ENCODE measurements around the gene CC2D2A. TPM values are rescaled to one million over a fixed set of nuclear protein-coding genes. Genes with fewer than 3 reads are reported as not detected.

The CC2D2A gene
- total and polyA plus RNA-seq, 10 of the 15 experiments (the other 5 are each of a cell fraction or from before 2014, with no cell fraction given): 0.04 to 1.1 (median 0.26) TPM

DNA sequence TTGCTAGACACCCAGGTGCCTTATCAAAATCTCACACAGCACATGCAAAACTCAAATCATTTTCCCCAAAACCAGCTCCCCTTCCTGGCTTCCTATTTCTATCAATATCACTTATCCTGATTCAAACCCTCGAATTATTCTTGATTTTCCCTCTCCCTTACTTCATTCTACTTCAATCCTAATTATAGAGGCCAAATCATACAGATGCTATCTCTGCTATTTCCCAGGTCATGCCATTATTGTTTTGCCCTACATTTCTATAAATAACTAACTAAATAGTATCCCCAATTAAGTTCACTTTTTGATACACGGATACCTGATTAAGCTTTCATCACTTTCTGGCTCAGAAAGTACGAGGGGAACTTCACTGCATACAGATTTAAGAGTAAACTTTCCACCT is 123.1 kb downstream of the CC2D2A start:
- no peak overlapping the region for H2AFZ ChIP-seq (ENCODE audit: control insufficient read depth, low read depth, low read length)
- WGBS (ENCODE audit: insufficient coverage, insufficient replicate concordance, low lambda C conversion rate, missing lambda C conversion rate): 48% methylated on average over 3 of the region's 3 CpGs
- no peaks in the 10 kb centered on the region for H3K36me3 ChIP-seq (ENCODE audit: control insufficient read depth in 2 of 2, insufficient read depth in 2 of 2, low read length in 1 of 2)
- in situ Hi-C loops (cut with MboI): no loop called here
- H3K4me3 ChIP-seq: no peak overlapping the region
- CTCF ChIA-PET: no interaction called here
- SMC1A ChIA-PET (ENCODE audit: uncharacterized antibody, unreplicated experiment): no interaction called here
- POLR2A ChIA-PET: no interaction called here
- FAIRE-seq: no peak
- H3K4me2 ChIP-seq (ENCODE audit: control insufficient read depth, insufficient read depth): no peak overlapping the region
- intact Hi-C loops (cut with micrococcal nuclease; ENCODE audit: unreplicated experiment): no loop called here
- no peak for DNase-seq (ENCODE audit: low read depth, low spot score)
- H3K27me3 ChIP-seq (replicated peaks in 1 of 2; ENCODE audit: control insufficient read depth in 2 of 2, insufficient read depth in 2 of 2, low read length in 1 of 2): no peaks in the 10 kb centered on the region
- no peaks in the 10 kb centered on the region for H4K20me1 ChIP-seq (ENCODE audit: control insufficient read depth, insufficient read depth)
- BruUV-seq (replicated peaks): no TSS peak
- TF ChIP-seq SMARCA5 (IDR thresholded peaks at IDR 0.05): no peak
- no peak for TF ChIP-seq SMAD5 (IDR thresholded peaks at IDR 0.05; ENCODE audit: low read depth)
- TF ChIP-seq SUPT20H (IDR thresholded peaks at IDR 0.05; ENCODE audit: borderline replicate concordance, control insufficient read depth, low read depth, low read length): no peak
- TF ChIP-seq MTA3 (IDR thresholded peaks at IDR 0.05; ENCODE audit: borderline replicate concordance, low read length): no peak
- no peak for TF ChIP-seq ASH2L (IDR thresholded peaks at IDR 0.05; ENCODE audit: borderline replicate concordance, low read depth)
- TF ChIP-seq, protein P1, sequence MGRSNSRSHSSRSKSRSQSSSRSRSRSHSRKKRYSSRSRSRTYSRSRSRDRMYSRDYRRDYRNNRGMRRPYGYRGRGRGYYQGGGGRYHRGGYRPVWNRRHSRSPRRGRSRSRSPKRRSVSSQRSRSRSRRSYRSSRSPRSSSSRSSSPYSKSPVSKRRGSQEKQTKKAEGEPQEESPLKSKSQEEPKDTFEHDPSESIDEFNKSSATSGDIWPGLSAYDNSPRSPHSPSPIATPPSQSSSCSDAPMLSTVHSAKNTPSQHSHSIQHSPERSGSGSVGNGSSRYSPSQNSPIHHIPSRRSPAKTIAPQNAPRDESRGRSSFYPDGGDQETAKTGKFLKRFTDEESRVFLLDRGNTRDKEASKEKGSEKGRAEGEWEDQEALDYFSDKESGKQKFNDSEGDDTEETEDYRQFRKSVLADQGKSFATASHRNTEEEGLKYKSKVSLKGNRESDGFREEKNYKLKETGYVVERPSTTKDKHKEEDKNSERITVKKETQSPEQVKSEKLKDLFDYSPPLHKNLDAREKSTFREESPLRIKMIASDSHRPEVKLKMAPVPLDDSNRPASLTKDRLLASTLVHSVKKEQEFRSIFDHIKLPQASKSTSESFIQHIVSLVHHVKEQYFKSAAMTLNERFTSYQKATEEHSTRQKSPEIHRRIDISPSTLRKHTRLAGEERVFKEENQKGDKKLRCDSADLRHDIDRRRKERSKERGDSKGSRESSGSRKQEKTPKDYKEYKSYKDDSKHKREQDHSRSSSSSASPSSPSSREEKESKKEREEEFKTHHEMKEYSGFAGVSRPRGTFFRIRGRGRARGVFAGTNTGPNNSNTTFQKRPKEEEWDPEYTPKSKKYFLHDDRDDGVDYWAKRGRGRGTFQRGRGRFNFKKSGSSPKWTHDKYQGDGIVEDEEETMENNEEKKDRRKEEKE (IDR thresholded peaks at IDR 0.05): no peak
- TF ChIP-seq SMC3 (IDR thresholded peaks at IDR 0.05; ENCODE audit: borderline replicate concordance, low read length): no peak
- no peaks in the 10 kb centered on the region for H3K4me1 ChIP-seq (ENCODE audit: control insufficient read depth, insufficient read depth, low read length)
- no peak overlapping the region for H3K9ac ChIP-seq (ENCODE audit: control insufficient read depth, insufficient read depth, low read length)
- H3K27ac ChIP-seq (ENCODE audit: control insufficient read depth, insufficient read depth): no peak overlapping the region
- H3K9me3 ChIP-seq (replicated peaks; ENCODE audit: control insufficient read depth, insufficient read depth, low read length): no peaks in the 10 kb centered on the region
- H3K79me2 ChIP-seq (ENCODE audit: control insufficient read depth, insufficient read depth, low read length): no peaks in the 10 kb centered on the region
- RAD21 ChIA-PET (ENCODE audit: unreplicated experiment): no interaction called here
- ATAC-seq: no peak

Measured in GM12878 (cell line).